Transverse colon (tissue), 4 donors: Measurements from ENCODE around the gene LDLRAD4. TPM values are rescaled to one million over a fixed set of nuclear protein-coding genes. Genes with fewer than 3 reads are reported as not detected.

ENCODE experiments used
- DNase-seq: peaks from one replicate; pipeline ENCODE4 v3.0.0-alpha.2; 2019
- H3K27ac ChIP-seq, 4 donors: fragments of 200-600 bp; sonication (generic); 2 replicates each; pipeline ENCODE4 v1.5.1; 2016 to 2018; ENCODE audit warnings: inconsistent platforms in 4 of 4
- H3K27me3 ChIP-seq: fragments of 200-600 bp; sonication (generic); 2 replicates; pipeline ENCODE4 v1.5.1; 2017; ENCODE audit warnings: inconsistent platforms
- H3K36me3 ChIP-seq, 4 donors: fragments of 200-600 bp; sonication (generic); 2 replicates each; pipeline ENCODE4 v1.5.1; 2017 to 2019; ENCODE audit warnings: inconsistent platforms in 4 of 4
- H3K4me1 ChIP-seq, 4 donors: fragments of 200-600 bp; sonication (generic); 2 replicates each; pipeline ENCODE4 v1.5.1; 2017 to 2020; ENCODE audit warnings: inconsistent platforms in 4 of 4
- H3K4me3 ChIP-seq, 4 donors: fragments of 200-600 bp; sonication (generic); 1 replicate in 1 of 4; 2 replicates in 3 of 4; pipeline versions ENCODE4 v1.5.1 to v1.6.1; 2017 to 2019; ENCODE audit warnings: inconsistent platforms in 4 of 4
- H3K9me3 ChIP-seq, 2 donors: fragments of 200-600 bp; sonication (generic); 2 replicates each; pipeline ENCODE4 v1.5.1; 2017 to 2019; ENCODE audit warnings: inconsistent platforms in 2 of 2
- EP300 ChIP-seq: sonication (generic); formaldehyde crosslinking; IDR thresholded peaks from one replicate; pipeline ENCODE4 v1.6.1; 2017; ENCODE audit warnings: antibody characterized with exemption, low read depth
- POLR2A ChIP-seq: fragments of 450-650 bp; IDR thresholded peaks from one replicate; pipeline ENCODE4 v1.6.1; 2016; ENCODE audit warnings: antibody characterized with exemption, mild to moderate bottlenecking, moderate library complexity
- POLR2AphosphoS5 ChIP-seq, 3 donors: sonication (generic); formaldehyde crosslinking; IDR thresholded peaks; one replicate each; pipeline ENCODE4 v1.6.1; 2016; ENCODE audit warnings: antibody characterized with exemption in 3 of 3
- WGBS, 2 donors: methylation state at CpG; one replicate each; pipeline ENCODE4 v1.1.5; 2018; ENCODE audit warnings: low coverage in 1 of 2; 5-methylcytosine and 5-hydroxymethylcytosine counted together
- in situ Hi-C, 4 donors: fragments of 200-750 bp; cut with MboI; loops; one replicate each; pipeline versions ENCODE4 v1.15.0 to v1.15.1; 2017; ENCODE audit warnings: low sequenced_read_pairs in 3 of 4, low pct_ligation_motif_present in 1 of 4, low pct_unique_long_range_greater_than_20kb in 1 of 4
- intact Hi-C: fragments of 100-400 bp; cut with DNase I; formaldehyde crosslinking; loops from one replicate; pipeline ENCODE4 v1.15.1; 2023; ENCODE audit warnings: low total_unique reads
- total RNA-seq, 4 donors: library from RNA; depleted of rRNA; stranded (reverse); fragments of >200 nt; gene quantifications; one replicate each; pipeline ENCODE4 v1.1.0, GENCODE V29; 2016
- TF ChIP-seq, protein P1 (sequence below), 5 experiments: fragments of 200-600 bp in 3 of 5; fragments of 450-650 bp in 2 of 5; sonication (generic) in 3 of 5; IDR thresholded peaks; 1 replicate in 2 of 5; 2 replicates in 3 of 5; pipeline ENCODE4 v1.5.1; 2016 to 2017; ENCODE audit warnings: antibody characterized with exemption in 5 of 5, inconsistent platforms in 3 of 5, mild to moderate bottlenecking in 2 of 5, moderate library complexity in 1 of 5

Gene LDLRAD4
- total RNA-seq, 4 donors from 2014 or later: 34.8 to 277 (median 60.6) TPM

DNA sequence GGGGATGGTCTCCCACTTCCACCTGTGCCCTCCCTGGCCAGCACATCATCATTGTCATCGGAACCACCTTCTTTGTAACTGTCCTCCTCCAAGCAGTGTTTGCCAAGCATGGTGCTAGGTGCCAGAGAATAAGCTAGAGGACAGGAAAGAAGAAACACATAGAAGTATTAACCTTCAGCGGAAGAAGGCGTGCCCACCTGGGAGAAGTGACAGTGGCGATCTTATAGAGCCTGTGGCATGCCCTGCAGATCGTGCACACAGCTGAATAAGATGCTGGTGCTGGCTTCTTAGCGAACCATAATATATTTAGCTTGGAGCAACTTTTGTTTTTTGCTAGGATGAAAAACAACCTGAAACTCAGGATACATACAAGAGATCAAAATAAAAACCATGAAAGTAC is 359.8 kb downstream of the LDLRAD4 start:
- no peaks in the 10 kb centered on the region for H3K36me3 ChIP-seq
- no peak for DNase-seq
- no peaks in the 10 kb centered on the region for H3K9me3 ChIP-seq
- intact Hi-C loops (no loop called here), in situ Hi-C loops (no loop called here)
- no peak overlapping the region for H3K4me3 ChIP-seq
- no peak overlapping the region for H3K27ac ChIP-seq
- WGBS, 2 donors: 76 to 93% methylated on average over 6 of the region's 6 CpGs
- TF ChIP-seq, protein P1, sequence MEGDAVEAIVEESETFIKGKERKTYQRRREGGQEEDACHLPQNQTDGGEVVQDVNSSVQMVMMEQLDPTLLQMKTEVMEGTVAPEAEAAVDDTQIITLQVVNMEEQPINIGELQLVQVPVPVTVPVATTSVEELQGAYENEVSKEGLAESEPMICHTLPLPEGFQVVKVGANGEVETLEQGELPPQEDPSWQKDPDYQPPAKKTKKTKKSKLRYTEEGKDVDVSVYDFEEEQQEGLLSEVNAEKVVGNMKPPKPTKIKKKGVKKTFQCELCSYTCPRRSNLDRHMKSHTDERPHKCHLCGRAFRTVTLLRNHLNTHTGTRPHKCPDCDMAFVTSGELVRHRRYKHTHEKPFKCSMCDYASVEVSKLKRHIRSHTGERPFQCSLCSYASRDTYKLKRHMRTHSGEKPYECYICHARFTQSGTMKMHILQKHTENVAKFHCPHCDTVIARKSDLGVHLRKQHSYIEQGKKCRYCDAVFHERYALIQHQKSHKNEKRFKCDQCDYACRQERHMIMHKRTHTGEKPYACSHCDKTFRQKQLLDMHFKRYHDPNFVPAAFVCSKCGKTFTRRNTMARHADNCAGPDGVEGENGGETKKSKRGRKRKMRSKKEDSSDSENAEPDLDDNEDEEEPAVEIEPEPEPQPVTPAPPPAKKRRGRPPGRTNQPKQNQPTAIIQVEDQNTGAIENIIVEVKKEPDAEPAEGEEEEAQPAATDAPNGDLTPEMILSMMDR (IDR thresholded peaks at IDR 0.05): no peak
- TF ChIP-seq POLR2A (no peak), POLR2AphosphoS5 (IDR thresholded peaks at IDR 0.05) (no peak), EP300 (no peak)
- H3K4me1 ChIP-seq: peaks cover 0 to 19% (median 4%) of the 10 kb centered on the region in 4 donors
- H3K27me3 ChIP-seq: no peaks in the 10 kb centered on the region

DNA sequence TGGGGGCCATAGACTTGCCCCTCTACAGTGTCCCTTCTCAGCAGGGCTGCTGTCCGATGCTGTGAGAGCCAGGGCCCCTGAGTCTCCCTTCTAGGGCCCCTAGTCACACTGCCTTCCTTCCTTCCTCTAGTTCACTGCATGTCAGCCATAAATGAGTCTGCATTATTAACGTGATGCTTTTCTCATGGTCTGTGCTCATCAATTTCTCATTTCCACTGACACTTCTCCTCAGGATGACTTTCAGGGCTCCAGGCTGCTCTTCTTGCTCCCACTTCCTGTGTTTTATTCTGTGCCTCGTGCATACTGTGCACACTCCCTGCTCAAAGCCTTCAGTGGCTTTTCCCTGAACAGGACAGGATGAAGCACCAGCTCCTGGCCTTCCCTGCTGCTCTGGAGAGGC is 361.3 kb downstream of the LDLRAD4 start:
- DNase-seq: no peak
- no peak overlapping the region for H3K4me3 ChIP-seq
- in situ Hi-C loops: no loop called here
- TF ChIP-seq POLR2AphosphoS5 (IDR thresholded peaks at IDR 0.05): no peak
- TF ChIP-seq, protein P1 (IDR thresholded peaks at IDR 0.05): no peak
- no peak for TF ChIP-seq EP300
- TF ChIP-seq POLR2A: no peak
- H3K9me3 ChIP-seq: no peaks in the 10 kb centered on the region
- no peaks in the 10 kb centered on the region for H3K27me3 ChIP-seq
- no peaks in the 10 kb centered on the region for H3K36me3 ChIP-seq
- 63 to 70% methylated on average over 1 to 3 of the region's 3 CpGs for WGBS, 2 donors
- H3K27ac ChIP-seq: no peak overlapping the region
- H3K4me1 ChIP-seq: peaks cover 0 to 19% (median 4%) of the 10 kb centered on the region in 4 donors
- intact Hi-C loops: no loop called here

DNA sequence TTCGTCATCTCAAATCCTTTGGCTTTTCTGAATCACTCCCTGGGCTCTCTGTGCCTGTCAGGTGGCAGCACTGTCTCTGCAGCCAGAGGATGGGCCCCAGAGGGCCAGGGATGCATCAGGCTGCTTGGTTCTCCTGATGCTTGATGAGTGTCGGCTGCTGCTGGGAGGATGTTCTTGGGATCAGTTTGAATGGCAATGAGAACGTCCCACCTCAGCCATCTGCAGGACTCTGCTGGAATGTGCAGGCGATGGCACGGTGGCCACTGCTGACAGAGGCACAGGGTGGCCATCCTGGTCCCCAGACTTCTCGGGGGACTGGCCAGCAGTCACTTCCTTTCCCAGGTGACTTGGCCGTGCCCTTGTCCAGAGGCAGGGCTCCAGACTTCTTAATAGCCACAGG is 361.8 kb downstream of the LDLRAD4 start:
- Histone ChIP-seq H3K4me1 (peaks cover 0 to 19% (median 4%) of the 10 kb centered on the region in 4 donors), H3K27me3 (no peaks in the 10 kb centered on the region), H3K4me3 (no peak overlapping the region), H3K27ac (no peak overlapping the region), H3K36me3 (no peaks in the 10 kb centered on the region), H3K9me3 (no peaks in the 10 kb centered on the region)
- in situ Hi-C loops (no loop called here), intact Hi-C loops (no loop called here)
- no peak for DNase-seq
- 88% methylated on average over 6 of the region's 7 CpGs; no CpG with 5 or more reads in 1 of the 2 donors for WGBS, 2 donors
- no peak for TF ChIP-seq POLR2AphosphoS5 (IDR thresholded peaks at IDR 0.05)
- TF ChIP-seq EP300: no peak
- TF ChIP-seq, protein P1 (IDR thresholded peaks at IDR 0.05): no peak
- TF ChIP-seq POLR2A: no peak

DNA sequence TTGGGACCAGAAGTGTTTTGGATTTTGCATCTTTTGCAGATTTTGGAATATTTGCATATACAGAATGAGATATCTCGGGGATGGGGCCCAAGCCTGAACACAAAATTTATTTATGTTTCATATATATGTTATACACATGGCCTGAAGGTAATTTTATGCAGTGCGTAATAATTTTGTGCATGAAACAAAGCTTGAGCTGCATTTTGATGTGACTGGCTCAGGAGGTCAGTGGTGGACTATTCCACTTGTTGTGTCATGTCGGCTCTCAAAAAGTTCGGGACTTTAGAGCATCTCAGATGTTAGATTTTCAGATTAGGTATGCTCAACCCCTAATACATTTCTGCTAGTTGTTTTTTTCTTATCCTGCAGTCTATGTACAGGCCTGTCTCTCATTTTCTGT is 362.4 kb downstream of the LDLRAD4 start:
- no peaks in the 10 kb centered on the region for H3K27me3 ChIP-seq
- in situ Hi-C loops (no loop called here), intact Hi-C loops (no loop called here)
- H3K27ac ChIP-seq: no peak overlapping the region
- no peak overlapping the region for H3K4me3 ChIP-seq
- H3K9me3 ChIP-seq: no peaks in the 10 kb centered on the region
- no peaks in the 10 kb centered on the region for H3K36me3 ChIP-seq
- 93 to 96% methylated on average over 4 of the region's 4 CpGs for WGBS, 2 donors
- H3K4me1 ChIP-seq: peaks cover 0 to 19% (median 4%) of the 10 kb centered on the region in 4 donors
- TF ChIP-seq POLR2AphosphoS5 (IDR thresholded peaks at IDR 0.05) (no peak), POLR2A (no peak), EP300 (no peak)
- TF ChIP-seq, protein P1 (IDR thresholded peaks at IDR 0.05): no peak
- DNase-seq: no peak
